RKO (cell line): ENCODE measurements around the gene PSD4.

Experiments
- DNase-seq: peaks from one replicate; pipeline ENCODE4 v3.0.0-alpha.2; 2016; ENCODE audit warnings: low spot score

PSD4 gene

GRCh38 chr2:113238871-113239839 lies 65.4 kb downstream of the PSD4 start:
- no peak for DNase-seq

- peak; percentile 84 for DNase-seq
These were observed 66.6 kb downstream of the PSD4 start for GRCh38 chr2:113240150-113240914.

DNA sequence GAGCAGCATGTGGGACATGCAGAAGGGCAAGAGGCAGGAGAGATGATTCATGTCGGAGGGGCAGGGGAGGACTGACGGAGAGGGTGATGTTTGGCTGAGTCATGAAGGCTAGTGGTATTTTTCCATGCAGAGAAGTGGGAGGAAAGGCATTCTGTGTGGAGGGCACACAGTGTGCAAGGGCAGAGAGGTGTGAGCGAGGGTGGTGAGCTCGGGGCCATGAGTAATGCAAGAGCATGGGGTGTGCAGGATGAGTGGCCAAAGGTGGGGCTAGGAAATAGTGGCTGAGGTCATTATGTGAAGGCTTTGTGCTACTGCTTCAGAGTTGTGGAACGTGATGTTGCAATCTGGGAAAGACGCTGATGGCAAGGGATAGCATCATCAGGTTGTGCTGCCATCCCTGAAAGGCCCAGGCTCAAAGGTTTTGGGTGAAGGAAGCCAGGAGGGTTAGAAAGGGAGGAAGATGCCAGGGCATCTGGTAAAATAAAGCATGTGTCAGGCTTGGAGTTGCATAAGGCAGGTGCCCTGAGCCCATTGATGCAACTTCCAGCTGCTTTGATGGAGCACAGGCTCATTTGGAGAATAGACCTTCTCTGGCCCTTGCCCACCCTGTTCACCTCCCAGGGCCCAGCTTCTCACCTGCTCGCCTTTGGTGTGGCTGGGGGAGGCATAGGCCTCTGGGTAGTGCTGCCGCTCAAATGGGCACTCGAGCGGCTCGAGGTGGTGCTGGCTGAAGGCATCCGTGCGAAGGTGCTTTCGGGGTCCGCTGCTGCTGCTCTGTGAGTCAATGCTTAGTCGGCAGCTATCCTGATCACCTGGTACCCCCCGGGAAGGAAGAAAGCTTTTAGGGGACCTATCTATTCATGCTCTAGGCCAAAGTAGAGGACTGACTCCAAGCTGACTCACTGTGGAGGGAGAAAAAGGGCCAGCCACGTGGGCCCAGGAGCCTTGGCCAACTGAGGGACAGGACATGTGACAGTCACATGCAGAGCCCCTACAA lies 67.4 kb downstream of the PSD4 start:
- peak; percentile 99 for DNase-seq

DNA sequence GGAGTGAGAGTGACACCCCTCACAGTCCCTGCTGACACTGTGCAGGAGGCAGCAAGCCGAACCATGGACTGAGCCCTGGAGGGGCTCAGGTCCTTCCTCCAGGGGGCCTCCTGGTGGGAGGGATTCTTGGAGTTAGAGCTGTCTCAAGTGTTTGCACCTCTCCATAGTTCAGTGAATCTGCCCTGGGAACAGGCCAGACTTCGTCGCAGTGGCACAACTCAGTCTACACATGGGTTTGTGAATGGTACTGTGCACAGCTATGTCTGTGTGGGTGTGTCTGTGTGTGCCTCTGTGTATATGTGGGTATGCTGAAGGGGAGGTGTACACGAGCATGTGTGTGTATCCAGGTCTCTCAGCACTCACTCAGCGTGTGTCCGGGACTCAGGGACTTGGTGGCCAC lies 68.6 kb downstream of the PSD4 start:
- DNase-seq: no peak

DNA sequence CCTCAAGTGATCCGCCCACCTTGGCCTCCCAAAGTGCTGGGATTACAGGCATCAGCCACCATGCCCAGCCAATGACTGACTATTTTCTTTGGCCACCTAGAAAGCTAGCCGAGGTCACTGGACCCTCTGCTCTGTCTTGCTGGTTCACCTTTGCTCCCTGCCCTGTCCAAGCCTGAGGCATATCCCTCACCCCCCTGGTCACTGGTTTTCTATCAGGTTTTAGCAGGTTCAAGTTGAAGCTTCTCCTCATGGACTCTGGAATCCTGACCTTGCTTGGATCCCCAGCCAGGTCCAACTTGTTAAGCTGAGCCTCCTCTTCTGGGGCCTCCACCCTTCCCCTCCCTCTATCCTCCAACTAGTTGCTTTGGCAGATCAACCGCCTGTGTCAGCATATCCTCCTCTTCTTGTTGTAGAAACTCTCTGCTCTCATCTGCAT lies 71.5 kb downstream of the PSD4 start:
- no peak for DNase-seq

GRCh38 chr2:113246606-113247005 lies 72.8 kb downstream of the PSD4 start:
- DNase-seq: no peak

DNA sequence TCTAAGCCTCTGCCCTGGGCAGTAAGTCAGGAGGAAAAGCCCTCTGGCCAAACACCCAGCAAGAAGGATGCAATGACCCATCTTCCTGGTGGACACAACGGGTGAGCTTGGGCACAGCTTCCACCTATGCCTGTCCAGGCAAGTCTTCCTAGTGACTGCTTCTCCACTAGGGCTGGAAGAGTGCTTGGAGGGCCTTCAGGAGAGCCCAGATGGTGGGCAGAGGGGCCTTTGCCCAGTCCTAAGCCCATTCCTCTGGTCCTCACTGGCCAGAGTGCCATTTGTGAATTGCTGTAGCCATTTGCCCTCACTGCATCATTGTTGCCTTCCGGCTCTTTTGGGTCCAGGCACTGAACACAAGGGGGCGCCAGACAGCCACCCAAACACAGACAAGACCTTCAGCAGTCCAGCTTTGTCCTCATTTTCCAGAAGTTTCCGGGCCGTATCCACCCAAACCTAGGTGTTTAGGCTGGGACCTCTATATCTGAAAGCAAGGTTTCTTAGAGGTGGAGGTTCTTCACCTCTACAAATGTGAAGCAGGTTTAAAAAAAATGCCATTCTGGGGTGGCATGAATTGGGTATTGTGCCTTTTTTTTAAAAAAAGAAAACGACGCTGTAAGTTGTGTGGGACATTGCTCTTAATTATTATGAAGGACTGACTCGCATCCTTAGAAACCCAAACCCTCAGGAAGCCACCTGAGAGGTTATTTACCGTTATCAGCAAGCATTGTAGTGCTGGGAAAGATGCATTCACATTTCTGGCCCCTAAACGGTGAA lies 75.4 kb downstream of the PSD4 start:
- peak; percentile 74 for DNase-seq

DNA sequence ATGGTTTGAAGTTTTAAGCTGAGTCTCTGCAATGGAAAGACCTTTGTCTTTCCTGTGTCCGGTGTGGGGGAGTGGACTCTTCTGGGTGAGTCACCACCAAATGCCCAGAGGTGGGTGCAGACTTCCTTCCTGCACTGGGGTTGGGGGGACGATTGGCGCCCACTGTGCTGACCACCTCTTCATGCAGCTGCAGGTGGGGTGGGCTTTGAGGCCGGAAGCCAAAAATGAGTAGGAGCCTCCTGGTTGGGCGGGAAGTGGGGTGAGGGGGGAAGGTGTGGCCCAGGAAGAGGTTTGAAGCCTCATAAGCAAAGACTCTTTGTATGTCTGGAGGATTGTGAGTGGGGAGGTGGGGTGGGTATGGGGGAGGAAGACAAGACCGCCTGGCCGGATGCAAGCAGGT lies 77.3 kb downstream of the PSD4 start:
- DNase-seq: no peak

- DNase-seq: no peak
These were observed 78.3 kb downstream of the PSD4 start for GRCh38 chr2:113252047-113252590.

GRCh38 chr2:113253453-113253852 lies 79.7 kb downstream of the PSD4 start:
- DNase-seq: no peak

DNA sequence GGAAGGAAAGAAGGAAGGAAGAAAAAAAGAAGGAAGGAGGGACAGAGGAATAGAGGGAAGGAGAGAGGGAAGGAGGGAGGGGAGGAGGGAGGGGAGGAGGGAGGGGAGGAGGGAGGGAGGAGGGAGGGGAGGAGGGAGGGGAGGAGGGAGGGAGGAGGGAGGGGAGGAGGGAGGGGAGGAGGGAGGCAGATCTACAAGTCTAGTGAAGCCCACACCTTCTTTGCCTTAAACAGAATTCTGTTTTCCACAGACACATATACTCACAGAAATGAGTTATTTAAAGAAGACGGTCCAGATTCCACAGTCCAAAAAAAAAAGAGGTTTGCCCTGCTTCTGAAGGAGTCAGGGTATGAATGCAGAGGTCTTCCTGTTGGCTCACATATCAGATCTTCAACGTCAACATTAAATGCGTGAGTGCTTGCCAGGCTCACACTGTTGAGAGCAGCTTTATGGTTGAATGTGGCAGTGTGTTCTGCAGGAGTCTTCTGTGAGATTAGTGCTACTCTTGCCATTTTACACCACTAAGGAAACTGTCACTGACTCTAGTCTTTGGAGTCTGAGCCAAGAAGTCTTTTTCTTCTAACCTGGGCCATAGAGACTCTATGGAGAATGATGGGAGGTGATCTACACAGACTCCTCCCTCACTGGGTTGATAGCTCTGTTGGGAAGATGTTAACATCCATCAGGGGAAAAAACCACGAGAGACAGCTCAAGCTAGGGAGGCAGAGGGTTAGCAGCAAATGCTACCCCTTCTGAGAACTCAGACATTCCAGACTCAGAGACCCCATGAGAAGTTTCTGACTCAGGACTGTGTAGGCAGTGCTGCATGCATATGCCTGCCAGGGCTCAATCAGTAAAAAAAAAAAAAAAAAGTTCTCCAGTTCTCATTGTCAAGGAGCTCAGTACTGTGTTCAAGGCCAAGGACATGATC lies 81.6 kb downstream of the PSD4 start:
- no peak for DNase-seq

DNA sequence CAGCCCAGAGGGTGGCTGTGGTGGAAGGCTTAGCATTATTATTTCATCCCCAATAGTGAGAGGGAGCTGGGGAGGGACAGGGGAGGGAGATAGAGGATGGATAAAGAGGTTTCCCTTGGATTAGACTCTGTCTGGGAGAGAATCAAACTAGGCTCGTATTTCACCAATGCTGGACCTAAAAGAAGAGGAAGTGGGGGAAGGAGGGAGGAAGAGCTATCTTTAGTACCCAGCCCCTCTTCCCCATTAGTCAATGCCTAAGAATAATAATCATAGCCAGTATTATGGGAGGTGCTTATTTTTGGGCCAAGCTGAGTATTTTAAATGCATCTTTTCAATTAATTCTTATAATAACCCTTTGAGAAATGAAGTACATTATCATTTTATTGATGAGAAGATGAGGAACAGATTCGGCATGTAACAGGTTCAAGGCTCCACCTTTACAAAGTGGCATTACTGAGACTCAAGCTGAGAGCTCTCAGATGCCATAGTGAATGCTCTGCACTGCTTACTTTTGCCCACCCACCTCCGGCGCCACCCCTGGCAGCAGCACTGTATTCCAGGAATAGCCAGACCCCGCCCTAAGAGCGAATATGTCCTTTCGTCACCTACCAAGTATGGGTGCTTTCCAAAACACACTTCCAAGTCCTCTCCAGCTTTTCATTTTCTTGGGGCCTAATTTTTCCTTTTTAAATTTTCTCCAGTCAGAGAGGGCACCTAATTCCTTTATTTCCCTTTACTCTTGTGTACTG lies 83.9 kb downstream of the PSD4 start:
- DNase-seq: no peak

GRCh38 chr2:113258471-113259147 lies 84.8 kb downstream of the PSD4 start:
- DNase-seq: no peak
